ENCODE measurements around the gene NPC1.
A peak's percentile ranks its signal among the peaks of the same experiment; 100 is the strongest.
"Not testable (repeated sequence)": the region's sequence is repeated elsewhere in the genome, so short reads cannot be mapped to it uniquely, and the experiment has no call there.

The NPC1 gene

DNA sequence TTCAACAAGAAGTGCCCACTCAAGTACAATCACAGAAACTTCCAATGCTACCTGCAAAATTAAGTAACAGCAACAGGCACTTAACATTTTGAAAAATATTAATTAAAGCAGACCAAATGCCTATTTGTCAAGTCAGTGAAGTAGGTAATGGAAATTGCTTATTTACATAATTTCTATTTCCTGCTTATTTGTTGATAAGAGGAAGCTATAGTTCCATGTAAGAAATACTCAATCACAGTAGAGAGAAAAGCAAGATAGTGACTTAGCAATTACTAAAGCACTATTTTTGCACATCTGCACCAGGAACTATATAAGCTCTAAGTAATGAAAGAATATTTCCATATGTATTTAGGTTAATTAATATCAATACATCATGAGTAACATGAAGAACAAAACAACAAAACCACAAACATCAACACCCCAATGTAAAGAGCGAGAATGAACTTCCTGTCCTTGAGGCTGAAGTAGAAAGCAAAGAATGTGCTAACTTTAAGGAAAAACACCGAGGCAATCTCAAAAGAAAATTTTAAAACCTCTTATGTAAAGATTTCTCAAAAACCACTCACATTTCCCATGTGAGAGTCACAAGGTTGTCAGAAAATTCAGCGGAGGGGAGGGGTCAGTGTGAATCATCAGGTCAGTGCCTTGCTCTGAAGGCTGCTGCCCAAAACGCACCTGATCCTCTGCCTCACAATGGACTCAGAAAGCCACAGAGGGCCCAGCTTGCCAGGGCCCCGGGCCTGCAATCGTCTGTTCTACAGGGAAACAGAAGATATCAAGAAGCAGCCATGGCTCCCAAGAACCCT, 12.5 kb downstream of the NPC1 start:
- peak; percentile 46 for DNase-seq

DNA sequence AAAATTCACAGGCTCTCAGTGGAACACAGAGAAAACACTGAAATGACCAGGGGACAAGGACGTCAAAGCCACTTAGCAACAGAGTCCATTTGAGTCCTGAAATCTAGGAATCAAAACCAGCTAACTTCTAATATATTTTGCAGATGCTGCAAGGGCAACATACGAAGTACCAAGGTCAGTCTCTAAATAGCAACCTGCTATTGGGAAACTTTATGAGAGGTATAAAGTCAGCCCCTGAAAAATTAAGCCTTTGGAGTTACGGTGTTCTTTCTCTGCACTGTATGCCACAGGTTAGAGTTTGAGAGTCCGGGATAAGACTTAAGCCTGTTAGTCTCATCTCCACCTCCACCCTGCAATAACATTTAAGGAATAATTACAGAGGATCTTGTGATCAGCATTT, 13.3 kb downstream of the NPC1 start:
- no peak for DNase-seq

DNA sequence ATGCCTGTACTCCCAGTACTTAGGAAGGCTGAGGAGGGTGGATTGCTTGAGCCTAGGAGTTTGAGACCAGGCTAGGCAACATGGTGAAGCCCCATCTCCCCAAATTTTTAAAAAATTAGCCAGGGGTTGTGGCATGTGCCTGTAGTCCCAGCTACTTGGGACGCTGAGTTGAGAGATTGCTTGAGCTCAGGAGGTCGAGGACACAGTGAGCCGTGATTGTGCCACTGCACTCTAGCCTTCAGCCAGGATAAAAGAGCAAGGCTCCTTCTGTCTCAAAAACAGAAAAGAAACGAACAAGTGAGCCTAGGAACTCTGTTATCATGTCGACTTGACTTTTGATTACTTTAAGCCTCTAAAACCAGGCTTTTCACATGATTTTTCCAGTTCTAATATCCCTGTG, 13.7 kb downstream of the NPC1 start:
- no peak for DNase-seq

DNA sequence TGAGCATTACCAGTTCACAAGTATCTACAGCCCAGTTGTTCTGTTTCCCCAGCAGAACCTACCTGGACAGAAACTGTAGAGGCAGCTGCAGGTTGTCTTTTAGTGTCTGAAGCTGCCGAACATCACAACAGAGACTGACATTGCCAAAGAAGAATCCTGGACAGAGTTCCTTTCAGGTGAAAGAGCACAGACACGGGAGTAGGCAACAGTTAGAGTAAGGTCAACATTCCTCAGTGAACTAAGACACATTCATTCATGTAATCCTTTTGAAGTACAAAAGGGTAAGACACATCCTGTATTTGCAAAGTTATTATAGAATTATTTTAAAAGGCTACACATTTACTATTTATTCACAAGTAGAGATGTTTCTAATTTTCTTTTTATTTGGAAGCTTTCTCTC, 14.3 kb downstream of the NPC1 start:
- no peak for DNase-seq

- DNase-seq: no peak
Observed at GRCh38 chr18:23570912-23571504, 15.3 kb downstream of the NPC1 start.

DNA sequence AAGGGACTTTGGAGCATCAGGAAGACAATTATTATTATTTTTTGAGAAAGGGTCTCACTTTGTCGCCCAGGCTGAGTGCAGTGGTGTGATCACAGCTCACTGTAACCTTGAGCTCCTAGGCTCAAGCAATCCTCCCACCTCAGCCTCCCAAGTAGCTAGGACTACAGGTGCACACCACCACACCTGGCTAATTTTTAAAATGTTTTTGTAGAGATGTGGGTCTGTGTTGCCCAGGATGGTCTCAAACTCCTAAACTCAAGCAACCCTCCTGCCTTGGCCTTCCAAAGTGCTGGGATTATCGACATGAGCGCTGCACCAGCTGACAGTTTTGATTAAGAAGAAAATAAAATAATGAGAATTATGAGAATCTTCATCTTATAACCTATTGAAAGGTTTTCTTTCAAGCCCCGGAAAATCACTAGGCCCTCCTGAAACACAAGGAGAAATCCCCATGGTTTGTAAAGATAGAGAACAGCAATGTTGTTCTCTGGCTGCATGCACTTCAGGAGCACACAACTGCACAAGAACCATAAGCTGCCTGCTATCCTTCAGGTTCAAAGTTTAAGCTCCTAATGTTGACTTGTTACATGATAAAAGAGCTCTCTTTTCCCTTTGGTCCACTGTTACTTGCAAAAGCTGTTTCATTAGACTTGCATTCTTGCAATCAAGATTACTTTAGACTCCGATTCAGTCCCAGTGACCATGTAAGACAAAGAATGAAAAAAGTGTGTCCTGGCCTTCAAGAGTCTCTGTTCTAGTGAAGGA, 16.8 kb downstream of the NPC1 start:
- no peak for DNase-seq

GRCh38 chr18:23568281-23569138, 17.8 kb downstream of the NPC1 start:
- DNase-seq: no peak

DNA sequence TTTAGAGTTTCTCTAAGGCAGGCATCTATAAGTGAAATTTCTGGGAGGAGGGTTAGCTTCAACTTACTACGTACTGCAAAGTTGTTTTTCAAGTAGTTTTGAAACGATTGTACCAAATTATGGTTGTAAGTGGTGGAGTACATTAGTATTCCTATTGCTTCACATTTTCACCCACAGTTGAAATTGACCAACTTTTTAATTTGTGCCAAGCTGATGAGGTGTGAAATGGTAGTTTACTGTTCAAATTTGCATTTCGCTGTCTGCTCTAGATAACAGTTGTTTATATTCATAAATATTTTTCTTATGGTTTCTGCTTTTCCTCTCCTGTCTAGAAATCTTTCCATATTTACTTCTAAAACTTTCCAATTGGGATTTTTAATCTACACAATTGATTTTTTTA, 18.6 kb downstream of the NPC1 start:
- no peak for DNase-seq

GRCh38 chr18:23565916-23566547, 20.3 kb downstream of the NPC1 start:
- no peak for DNase-seq

- peak; percentile 8 for DNase-seq
Observed at GRCh38 chr18:23563377-23564043, 22.8 kb downstream of the NPC1 start.

DNA sequence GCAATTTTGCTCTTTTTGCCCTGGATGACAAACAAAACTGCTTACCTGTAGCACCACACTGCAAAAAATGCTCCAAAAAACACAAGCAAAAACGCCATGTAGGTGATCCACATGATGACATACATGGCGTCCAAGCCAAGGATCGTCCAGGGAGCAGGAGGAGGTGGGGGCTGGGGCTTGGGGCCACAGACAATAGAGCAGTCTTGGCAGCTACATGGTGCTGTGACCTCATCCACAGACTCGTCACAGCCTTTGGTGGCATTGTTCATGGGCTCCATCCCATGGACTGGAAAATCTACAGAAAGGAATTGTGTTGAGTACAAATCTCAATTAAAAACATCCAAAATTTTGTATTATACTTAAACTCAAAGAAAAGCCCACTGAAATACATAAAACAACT, 26.1 kb downstream of the NPC1 start:
- DNase-seq: no peak

GRCh38 chr18:23557511-23557910, 28.8 kb downstream of the NPC1 start:
- DNase-seq: not testable (repeated sequence)

DNA sequence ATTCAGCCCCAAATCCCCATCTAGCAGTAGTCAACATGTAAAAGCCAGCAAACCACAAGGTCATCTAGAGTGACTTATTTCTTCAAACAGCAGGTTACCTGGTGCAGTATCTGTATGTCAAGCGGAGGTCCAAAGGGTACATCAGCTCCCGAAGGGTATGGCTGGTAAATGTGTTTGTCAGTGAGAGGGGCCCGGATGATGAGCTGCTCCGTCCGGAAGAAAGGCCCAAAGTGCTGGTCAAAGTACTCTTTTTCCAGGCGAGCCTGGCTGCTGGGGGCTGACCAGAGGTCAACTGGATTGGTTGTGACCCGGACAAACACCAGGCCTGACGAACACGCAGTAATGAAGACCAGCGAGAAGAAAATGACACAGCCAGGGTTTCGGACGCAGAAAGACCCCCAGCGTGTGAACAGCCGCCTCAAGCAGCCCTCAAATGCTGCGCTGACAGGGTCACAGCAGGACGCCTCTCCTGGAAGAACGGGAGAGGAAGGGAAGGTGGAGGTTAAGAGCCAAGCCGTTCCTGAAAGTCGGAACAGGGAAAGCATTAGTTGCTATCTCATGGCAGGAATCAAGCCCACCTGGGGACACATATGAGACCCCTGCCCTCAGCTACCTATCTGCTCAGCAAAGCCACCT, 30.0 kb downstream of the NPC1 start:
- DNase-seq: no peak

DNA sequence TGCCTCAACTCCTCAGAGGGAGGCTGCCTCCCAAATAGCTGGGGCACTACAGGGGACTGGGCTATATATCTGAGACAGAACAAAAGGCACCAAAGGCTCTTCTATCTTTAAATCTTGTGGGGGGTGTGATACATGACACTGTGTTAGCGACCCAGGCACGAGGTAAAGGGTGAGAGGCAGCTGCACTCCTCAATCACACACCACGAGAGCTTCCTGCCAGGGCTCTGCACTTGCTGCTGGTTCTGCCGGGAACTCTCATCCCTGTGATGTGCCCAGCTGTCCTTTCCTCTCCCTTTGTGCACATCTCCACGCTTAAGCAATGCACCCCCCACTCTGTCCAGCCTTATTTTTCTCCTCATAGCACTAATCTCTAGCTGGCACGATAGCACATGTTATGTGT, 32.4 kb downstream of the NPC1 start:
- no peak for DNase-seq

DNA sequence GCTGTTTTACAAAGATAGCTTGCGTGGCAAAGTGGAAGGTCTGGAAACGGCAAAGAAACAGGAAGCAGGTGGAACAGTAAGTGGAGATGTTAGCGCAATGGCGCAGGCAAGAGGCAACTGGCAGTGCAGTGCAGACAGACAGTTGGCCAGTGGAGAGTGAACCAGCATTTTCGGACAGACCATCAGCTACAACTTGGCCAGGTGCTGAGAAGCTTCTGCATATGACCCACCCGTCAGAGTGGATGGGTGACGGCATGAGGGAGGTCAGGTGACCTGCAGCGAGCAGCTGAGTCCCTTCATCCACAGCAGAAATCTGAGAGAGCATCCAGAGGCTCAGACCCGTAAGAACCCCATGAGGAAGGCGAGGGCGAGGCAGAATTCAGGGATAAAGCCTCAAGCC, 33.8 kb downstream of the NPC1 start:
- DNase-seq: no peak

GRCh38 chr18:23551978-23552377, 34.3 kb downstream of the NPC1 start:
- no peak for DNase-seq

DNA sequence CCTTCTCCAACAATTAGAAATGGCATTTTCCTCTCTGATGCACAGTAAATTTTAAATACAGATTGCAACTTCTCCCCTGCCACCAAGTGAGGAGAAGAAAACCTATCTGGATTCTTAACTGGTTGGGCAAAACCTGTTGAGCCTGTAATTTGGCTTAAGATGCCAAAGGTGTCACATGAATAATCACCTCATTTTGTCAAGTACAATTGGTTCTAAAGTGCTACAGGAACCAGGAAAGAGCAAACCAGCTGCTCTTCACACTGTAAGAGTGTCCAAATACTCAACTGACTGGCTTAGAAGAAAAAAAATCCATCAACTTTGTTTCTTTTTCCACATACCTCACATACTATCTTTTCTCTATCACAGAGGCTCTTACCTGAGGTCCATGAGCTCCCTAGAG, 35.4 kb downstream of the NPC1 start:
- no peak for DNase-seq

- no peak for DNase-seq
Observed at GRCh38 chr18:23548719-23549118, 37.6 kb downstream of the NPC1 start.

GRCh38 chr18:23548275-23548674, 38.0 kb downstream of the NPC1 start:
- DNase-seq: no peak

- no peak for DNase-seq
Observed at GRCh38 chr18:23547846-23548245, 38.5 kb downstream of the NPC1 start.

- DNase-seq: no peak
Observed at GRCh38 chr18:23547306-23547705, 39.0 kb downstream of the NPC1 start.

All from activated CD4-positive, alpha-beta T cell treated with anti-CD3 and anti-CD28 coated beads for 48 hours (primary cell).